A172 (cell line): ENCODE results near the gene LAGE3. TPM values are rescaled to one million over a fixed set of nuclear protein-coding genes. Genes with fewer than 3 reads are reported as not detected.

Experiments
- DNase-seq: peaks from one replicate; pipeline ENCODE4 v3.0.0-alpha.2; 2015; ENCODE audit warnings: low spot score
- total RNA-seq: library from RNA; depleted of rRNA; stranded (reverse); fragments of >200 nt; shearing (Covaris generic); gene quantifications from 2 replicates; pipeline ENCODE4 v1.2.3, GENCODE V29; 2014

The LAGE3 gene
- total RNA-seq, 1 experiment from 2014 or later: 70.5 TPM

DNA sequence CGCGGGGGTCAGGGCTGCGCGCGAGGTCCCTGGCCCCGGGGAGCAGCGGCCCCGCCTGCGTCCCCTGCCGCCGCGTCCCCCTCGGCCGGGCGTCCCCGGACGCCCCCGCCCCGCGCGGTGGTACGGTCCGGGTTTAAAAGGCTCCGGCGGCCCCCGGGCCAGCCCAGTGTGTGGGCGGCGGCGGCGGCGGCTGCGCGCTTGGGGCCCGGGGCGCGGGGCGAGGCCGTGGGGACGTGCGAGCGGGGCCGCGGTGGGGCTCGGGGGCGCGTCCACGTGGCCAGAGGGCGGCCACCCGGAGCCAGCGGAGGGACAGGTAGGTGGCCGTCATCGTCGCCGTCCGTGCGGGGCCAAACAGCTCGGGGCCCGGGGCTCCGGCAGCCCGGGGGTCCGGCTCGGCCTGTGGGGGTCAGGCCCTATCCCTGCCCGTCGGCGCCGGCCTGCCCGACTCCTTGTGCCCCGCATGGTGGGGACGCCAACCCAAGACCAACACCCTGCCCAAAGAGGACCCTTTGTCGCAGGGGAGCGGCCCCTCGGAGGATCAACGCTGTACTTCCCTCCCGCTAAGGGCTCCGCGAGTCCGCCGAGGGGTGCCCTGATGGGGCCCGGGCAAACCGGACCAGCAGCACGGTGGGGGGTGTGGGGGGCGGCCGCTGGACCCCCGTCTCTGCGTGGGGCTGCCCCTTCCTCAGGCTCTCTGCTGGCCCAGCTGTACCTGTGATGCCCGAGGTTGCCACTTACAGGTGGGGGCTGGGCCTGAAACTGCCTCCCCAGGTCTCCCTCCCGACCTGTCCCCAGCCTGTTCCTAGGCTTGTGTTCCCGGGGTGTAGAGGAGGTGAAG, 20.7 kb downstream of the LAGE3 start, which contains the start of gene PLXNA3:
TSS of gene PLXNA3 (plus strand) at position 166 of the 838 bp plus-strand sequence. CDS start 1,903 bp downstream, outside the sequence.
- DNase-seq: no peak

GRCh38 chrX:154457491-154458115, 21.5 kb downstream of the LAGE3 start:
- DNase-seq: no peak

DNA sequence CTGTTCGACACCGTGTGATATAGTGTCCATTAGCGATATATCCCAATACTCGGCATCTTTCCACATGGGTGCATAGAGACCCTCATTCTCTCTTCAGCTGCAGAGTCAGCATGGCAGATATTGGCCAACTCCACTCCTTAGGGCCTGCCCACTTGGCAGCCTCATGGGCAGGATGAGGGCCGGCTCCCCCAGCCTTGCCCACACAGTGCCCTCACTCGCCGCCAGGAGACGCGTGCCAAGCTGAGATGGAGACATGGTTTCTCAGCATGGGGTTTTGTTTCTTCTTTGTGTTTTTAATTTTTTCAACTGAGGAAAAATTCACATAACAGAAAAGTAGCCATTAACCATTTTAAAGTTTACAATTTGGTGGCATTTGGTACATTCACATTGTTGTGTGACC, 26.3 kb downstream of the LAGE3 start:
- DNase-seq: no peak

GRCh38 chrX:154450312-154450711, 28.8 kb downstream of the LAGE3 start:
- DNase-seq: no peak

DNA sequence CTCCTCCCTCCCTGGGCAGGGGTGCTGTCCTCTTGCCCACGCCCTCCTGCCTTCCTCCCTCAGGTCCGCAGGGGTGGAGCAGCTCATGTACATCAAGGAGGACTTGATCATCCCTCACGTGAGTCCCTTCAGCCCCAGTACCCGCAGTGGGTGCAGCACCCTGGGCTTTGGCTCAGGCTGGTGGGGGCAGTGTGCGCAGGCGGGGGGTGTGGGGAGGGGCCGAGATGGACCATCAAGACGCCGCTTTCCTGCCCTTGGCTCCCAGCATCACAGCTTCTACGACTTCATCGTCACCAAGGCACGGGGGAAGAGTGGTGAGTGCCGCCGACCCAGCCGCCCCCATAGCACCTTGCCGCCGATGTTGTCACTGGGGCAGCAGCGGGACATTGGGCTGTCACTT, 29.5 kb downstream of the LAGE3 start:
- DNase-seq: no peak

- no peak for DNase-seq
These were observed 30.6 kb downstream of the LAGE3 start for GRCh38 chrX:154448484-154448883.

- DNase-seq: no peak
These were observed 32.7 kb downstream of the LAGE3 start for GRCh38 chrX:154446430-154446829.

DNA sequence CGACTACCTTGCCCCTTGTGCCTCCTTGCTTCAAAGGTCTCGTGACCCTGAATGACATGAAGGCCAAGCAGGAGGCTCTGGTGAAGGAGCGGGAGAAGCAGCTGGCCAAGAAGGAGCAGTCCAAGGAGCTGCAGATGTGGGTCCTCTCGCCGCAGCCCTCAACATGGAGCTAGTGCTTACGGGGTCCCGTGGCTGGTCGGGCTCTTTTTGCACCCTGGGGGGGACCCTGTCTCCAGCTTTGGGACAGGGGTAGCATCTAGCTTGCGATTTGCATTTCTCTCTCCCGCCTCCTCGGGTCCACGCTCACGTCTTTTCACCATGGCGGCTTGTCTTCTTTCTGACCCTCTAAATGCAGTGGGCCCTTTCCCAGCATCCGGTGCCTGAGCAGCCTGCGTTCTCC, 33.3 kb downstream of the LAGE3 start:
- DNase-seq: no peak

- DNase-seq: no peak
These were observed 34.3 kb downstream of the LAGE3 start for GRCh38 chrX:154444755-154445246.

DNA sequence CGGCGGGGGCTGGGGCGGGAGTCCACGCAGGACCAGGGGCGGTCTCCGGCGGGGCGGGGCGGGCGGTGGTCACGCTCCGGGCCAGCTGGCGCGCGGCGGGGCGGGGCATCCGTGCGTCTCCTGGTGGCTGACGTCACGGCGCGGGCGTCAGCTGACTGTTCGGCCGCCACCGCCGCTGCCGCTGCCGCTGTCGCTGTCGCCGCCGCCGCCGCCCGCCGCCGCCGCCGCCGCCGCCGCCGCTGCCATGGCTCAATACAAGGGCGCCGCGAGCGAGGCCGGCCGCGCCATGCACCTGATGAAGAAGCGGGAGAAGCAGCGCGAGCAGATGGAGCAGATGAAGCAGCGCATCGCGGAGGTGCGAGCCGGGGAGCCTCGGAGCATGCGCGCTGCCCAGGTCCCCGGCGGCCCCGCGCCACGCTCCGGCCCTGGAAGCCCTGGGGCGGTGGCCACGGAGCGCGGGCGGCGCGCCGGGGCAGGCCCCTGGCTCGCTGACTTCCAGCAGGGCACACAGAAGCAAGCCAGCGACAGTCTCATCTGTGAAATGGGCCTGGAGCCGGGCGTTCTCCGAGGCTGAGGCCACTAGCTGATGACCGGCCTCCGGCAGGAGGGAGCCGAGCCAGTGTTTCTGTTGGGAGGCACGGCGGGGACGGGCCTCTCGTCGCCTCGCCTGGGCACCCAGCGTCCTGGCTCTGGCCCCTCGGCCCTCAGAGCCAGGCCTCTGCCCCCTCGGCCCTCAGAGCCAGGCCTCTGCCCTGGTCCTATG, 34.9 kb downstream of the LAGE3 start, which contains the start of gene FAM50A:
TSS of gene FAM50A (plus strand) at position 150 of the 763 bp plus-strand sequence. CDS start at position 245, 95 bp downstream.
- peak; percentile 52 for DNase-seq

GRCh38 chrX:154443479-154443910, 35.6 kb downstream of the LAGE3 start:
- peak; percentile 43 for DNase-seq

GRCh38 chrX:154441984-154442707, 36.9 kb downstream of the LAGE3 start:
- no peak for DNase-seq

DNA sequence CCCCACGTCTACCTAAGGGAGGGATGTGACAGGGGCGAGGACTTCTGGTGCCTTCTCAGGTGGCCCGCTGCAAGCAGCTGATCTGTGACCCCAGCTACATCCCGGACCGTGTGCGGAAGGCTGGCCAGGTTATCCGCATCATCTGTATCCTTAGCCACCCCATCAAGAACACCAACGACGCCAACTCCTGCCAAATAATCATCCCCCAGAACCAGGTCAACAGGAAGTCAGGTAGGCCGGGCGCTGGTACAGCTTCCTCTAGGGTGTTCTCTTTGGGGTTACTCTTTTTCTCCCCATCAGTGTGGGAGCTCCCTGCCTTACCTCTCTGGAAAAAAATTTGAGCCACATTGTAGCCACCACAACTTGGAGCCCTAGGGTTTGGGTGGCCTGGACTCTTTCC, 37.5 kb downstream of the LAGE3 start:
- DNase-seq: no peak

GRCh38 chrX:154440623-154441357, 38.3 kb downstream of the LAGE3 start:
- DNase-seq: no peak

DNA sequence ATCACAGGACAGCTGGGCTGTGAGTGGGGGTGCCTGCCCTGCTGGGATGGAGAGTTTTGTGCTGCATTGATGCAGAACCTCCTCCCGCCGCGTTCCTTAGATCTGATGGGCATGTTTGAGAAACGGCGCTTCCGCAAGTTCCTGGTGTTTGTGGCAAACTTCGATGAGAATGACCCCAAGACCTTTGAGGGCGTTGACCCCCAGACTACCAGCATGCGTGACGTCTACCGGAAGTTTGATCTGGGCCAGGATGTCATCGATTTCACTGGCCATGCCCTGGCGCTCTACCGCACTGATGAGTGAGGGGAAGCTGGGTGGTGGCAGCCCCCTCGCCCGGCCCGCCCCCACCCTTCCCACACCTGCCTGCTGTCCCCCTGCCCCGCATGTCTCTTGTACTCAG, 39.2 kb downstream of the LAGE3 start:
- DNase-seq: no peak

- DNase-seq: peak; percentile 10
These were observed 40.8 kb downstream of the LAGE3 start for GRCh38 chrX:154437971-154438893.

DNA sequence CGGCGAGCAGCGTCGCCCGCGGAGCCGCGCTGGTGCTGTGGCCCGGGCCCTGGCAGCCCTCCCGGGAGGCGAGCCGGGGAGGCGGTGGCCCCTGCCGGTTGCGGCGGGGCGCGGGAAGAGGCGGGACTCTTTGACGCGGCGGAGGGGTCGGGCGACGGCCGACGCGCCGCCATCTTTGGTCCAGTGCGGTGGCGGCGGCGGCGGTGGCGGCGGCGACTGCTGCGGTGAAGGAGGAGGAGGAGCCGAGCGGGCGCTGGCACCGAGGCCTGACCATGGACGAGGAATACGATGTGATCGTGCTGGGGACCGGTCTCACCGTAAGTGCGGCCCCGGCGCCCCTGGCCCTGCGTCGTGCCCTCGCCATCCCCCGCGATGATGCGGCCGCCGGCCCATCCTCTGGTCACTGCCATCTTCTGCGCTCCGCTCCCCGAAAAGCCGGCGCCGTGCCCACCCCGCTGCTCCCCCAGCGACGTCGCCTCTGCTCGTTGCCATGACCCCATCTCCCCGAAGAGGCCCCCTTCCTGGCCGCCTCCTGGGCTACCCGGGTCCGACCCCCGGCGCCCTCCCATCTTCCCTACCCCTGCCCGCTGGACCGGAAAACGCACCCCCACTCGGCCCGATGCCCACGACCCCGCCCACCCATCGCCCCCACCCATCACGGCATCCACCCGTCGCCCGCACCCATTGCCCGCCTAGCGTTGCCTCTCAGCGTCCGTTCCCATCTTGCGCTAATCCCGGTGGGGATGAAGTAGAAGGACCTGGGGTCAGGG, 41.9 kb downstream of the LAGE3 start, which contains the start of gene GDI1:
TSS of gene GDI1 (plus strand) at position 172 of the 770 bp plus-strand sequence. CDS start at position 273, 101 bp downstream.
- DNase-seq: peak; percentile 44

DNA sequence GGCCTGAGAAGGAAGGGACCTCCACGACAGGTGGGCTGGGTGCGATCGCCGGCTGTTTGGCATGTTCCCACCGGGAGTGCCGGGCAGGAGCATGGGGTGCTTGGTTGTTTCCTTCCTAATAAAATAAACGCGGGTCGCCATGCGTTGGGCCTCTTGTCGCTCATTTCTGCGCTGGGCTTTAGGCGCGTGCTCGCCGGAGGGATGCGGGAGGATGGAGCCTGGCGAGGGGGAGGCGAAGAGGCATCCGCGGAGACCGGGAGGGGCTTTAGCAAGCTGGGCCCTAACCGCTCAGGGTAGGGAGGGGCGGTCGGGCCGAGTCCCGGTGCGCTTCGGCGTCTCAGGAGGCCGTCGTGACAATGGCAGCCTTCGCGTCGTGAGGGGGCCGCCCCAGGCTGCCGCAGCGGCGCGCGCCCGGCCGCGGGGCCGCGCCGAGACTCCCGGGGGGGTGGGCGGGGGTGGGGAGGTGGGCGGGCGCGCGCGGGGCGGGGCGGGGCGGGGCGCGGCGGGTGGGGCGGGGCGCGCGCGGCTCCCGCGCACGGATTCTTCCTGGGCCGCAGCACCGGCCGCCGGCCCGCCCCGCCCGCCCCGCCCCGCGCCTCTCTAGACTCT, 42.6 kb downstream of the LAGE3 start:
- no peak for DNase-seq
